Measurements from ENCODE around the gene GLOD4.

Gene GLOD4

GRCh38 chr17:802901-803881 is 21.1 kb upstream of the GLOD4 start:
- H3K9ac ChIP-seq (ENCODE audit: low read length in 5 of 5) = no peak overlapping the region
- peaks cover 0 to 7% (median 0%) of the 10 kb centered on the region in 5 donors for H3K36me3 ChIP-seq (ENCODE audit: control insufficient read depth in 5 of 5, insufficient read depth in 5 of 5, low read length in 5 of 5)
- no peak overlapping the region for H3K4me3 ChIP-seq (ENCODE audit: low read depth in 1 of 5, low read length in 5 of 5)

GRCh38 chr17:802481-802880 is 20.4 kb upstream of the GLOD4 start:
- Histone ChIP-seq H3K27me3 (ENCODE audit: control insufficient read depth in 5 of 5, insufficient read depth in 4 of 5, low read length in 5 of 5) (peaks cover 0 to 4% (median 0%) of the 10 kb centered on the region in 5 donors), H3K9ac (ENCODE audit: low read length in 5 of 5) (no peak overlapping the region), H3K36me3 (ENCODE audit: control insufficient read depth in 5 of 5, insufficient read depth in 5 of 5, low read length in 5 of 5) (peaks cover 0 to 7% (median 0%) of the 10 kb centered on the region in 5 donors)

More at GRCh38 chr17:802901-803881, 21.1 kb upstream of the GLOD4 start:
- H3K27ac ChIP-seq (ENCODE audit: low read depth, low read length) = no peak overlapping the region
- no peaks in the 10 kb centered on the region for H3K9me3 ChIP-seq (ENCODE audit: control insufficient read depth in 5 of 5, low read length in 5 of 5)
- H3K27me3 ChIP-seq (ENCODE audit: control insufficient read depth in 5 of 5, insufficient read depth in 4 of 5, low read length in 5 of 5) = peaks cover 0 to 4% (median 0%) of the 10 kb centered on the region in 5 donors
- H3K4me1 ChIP-seq (ENCODE audit: control insufficient read depth in 5 of 5, insufficient read depth in 5 of 5, low read length in 5 of 5) = peaks cover 0 to 7% (median 2%) of the 10 kb centered on the region in 5 donors

GRCh38 chr17:801660-802059 is 19.6 kb upstream of the GLOD4 start:
- Histone ChIP-seq H3K9ac (ENCODE audit: low read length in 5 of 5) (no peak overlapping the region), H3K27me3 (ENCODE audit: control insufficient read depth in 5 of 5, insufficient read depth in 4 of 5, low read length in 5 of 5) (peaks cover 0 to 8% (median 0%) of the 10 kb centered on the region in 5 donors), H3K9me3 (ENCODE audit: control insufficient read depth in 5 of 5, low read length in 5 of 5) (no peaks in the 10 kb centered on the region), H3K27ac (ENCODE audit: low read depth, low read length) (no peak overlapping the region), H3K4me3 (ENCODE audit: low read depth in 1 of 5, low read length in 5 of 5) (no peak overlapping the region), H3K36me3 (ENCODE audit: control insufficient read depth in 5 of 5, insufficient read depth in 5 of 5, low read length in 5 of 5) (peaks cover 0 to 7% (median 0%) of the 10 kb centered on the region in 5 donors), H3K4me1 (ENCODE audit: control insufficient read depth in 5 of 5, insufficient read depth in 5 of 5, low read length in 5 of 5) (peaks cover 0 to 16% (median 2%) of the 10 kb centered on the region in 5 donors)

More at GRCh38 chr17:802481-802880, 20.4 kb upstream of the GLOD4 start:
- no peak overlapping the region for H3K4me3 ChIP-seq (ENCODE audit: low read depth in 1 of 5, low read length in 5 of 5)
- peaks cover 0 to 8% (median 2%) of the 10 kb centered on the region in 5 donors for H3K4me1 ChIP-seq (ENCODE audit: control insufficient read depth in 5 of 5, insufficient read depth in 5 of 5, low read length in 5 of 5)
- H3K27ac ChIP-seq (ENCODE audit: low read depth, low read length) = no peak overlapping the region
- no peaks in the 10 kb centered on the region for H3K9me3 ChIP-seq (ENCODE audit: control insufficient read depth in 5 of 5, low read length in 5 of 5)

DNA sequence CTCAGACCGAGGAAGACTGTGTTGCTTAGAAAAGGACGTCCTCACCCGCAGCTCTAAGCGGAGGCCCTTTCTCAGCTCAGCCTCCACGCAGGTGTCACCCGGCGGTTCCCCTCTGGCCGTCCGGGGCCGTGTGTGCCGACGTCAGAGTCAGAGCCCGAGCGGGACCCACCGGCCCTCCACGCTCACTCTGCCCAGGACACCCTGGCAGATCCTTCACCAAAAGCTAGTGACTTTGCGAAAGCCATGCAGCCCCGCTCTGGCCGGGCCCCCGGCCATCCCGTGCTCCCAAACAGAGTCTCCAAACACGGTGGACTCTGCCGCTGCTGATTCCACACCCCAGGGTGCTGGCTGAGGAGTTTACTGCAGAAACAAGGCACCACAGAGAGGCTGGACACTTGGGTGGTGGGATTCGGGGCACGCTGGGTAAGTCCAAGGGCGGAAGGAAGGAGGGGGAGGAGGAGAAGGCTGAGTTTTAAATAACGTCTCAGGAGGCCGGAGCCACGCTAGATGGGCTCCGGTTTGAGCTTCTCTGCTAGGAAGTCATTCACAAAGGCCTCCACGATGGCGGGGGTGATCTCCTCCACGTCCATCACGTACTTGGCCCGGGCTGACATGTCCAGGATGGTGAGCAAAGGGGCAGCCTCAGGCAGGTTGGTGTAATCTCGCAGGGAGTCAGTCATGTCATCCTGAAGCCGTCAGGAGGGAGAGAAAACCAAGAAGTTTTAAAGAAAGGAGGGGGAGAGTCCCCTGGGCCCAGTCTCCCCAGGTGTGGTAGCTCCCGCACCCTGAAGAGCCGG is 18.6 kb upstream of the GLOD4 start:
- H3K4me1 ChIP-seq (ENCODE audit: control insufficient read depth in 5 of 5, insufficient read depth in 5 of 5, low read length in 5 of 5) = peaks cover 0 to 23% (median 2%) of the 10 kb centered on the region in 5 donors
- peaks cover 0 to 7% (median 0%) of the 10 kb centered on the region in 5 donors for H3K36me3 ChIP-seq (ENCODE audit: control insufficient read depth in 5 of 5, insufficient read depth in 5 of 5, low read length in 5 of 5)
- H3K27ac ChIP-seq (ENCODE audit: low read depth, low read length) = no peak overlapping the region
- H3K27me3 ChIP-seq (ENCODE audit: control insufficient read depth in 5 of 5, insufficient read depth in 4 of 5, low read length in 5 of 5) = peaks cover 0 to 8% (median 0%) of the 10 kb centered on the region in 5 donors
- no peak overlapping the region for H3K9ac ChIP-seq (ENCODE audit: low read length in 5 of 5)
- no peak overlapping the region for H3K4me3 ChIP-seq (ENCODE audit: low read depth in 1 of 5, low read length in 5 of 5)
- H3K9me3 ChIP-seq (ENCODE audit: control insufficient read depth in 5 of 5, low read length in 5 of 5) = no peaks in the 10 kb centered on the region

DNA sequence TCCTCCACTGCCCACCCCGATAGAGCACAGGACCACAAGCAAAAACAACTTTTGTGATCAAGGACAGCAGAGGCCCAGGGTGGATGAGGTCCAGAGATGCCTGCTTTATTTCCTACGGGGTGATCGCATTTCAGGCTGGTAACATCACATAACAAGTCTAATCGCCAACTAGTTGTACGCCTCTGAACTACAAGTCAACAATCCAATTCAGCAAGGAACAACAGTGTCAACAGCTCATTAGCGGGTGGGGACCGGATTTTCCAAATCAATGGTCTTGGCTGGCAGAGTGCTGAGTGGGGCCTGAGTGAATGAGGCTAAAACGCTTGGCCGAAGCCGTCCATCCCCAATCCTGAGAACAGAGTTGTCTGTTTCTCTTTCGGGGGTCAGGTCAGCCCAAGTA is 17.2 kb upstream of the GLOD4 start:
- peaks cover 0 to 8% (median 0%) of the 10 kb centered on the region in 5 donors for H3K27me3 ChIP-seq (ENCODE audit: control insufficient read depth in 5 of 5, insufficient read depth in 4 of 5, low read length in 5 of 5)
- no peak overlapping the region for H3K27ac ChIP-seq (ENCODE audit: low read depth, low read length)
- no peak overlapping the region for H3K4me3 ChIP-seq (ENCODE audit: low read depth in 1 of 5, low read length in 5 of 5)
- H3K4me1 ChIP-seq (ENCODE audit: control insufficient read depth in 5 of 5, insufficient read depth in 5 of 5, low read length in 5 of 5) = peaks cover 6 to 37% (median 12%) of the 10 kb centered on the region in 5 donors
- H3K9ac ChIP-seq (ENCODE audit: low read length in 5 of 5) = no peak overlapping the region
- peaks cover 0 to 7% (median 0%) of the 10 kb centered on the region in 5 donors for H3K36me3 ChIP-seq (ENCODE audit: control insufficient read depth in 5 of 5, insufficient read depth in 5 of 5, low read length in 5 of 5)
- H3K9me3 ChIP-seq (ENCODE audit: control insufficient read depth in 5 of 5, low read length in 5 of 5) = no peaks in the 10 kb centered on the region

DNA sequence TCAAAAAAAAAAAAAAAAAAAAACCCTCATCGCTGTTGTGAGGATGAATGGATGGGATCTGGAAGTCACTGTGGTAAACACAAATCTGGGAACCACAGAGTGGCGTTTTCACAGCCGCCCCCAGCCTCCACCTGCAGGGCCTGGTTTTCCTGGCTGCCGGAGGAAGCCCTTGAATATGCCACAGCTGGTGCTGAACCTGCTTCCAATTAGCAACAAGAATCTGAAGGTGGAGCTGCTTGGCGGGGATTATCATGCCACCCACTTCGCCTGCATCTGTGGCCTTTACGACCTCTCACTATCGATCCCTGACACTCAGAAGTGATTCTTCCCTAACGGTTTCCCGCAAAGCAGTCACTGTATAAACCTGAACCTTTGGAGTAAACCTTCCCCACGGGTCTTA is 16.2 kb upstream of the GLOD4 start:
- no peak overlapping the region for H3K9ac ChIP-seq (ENCODE audit: low read length in 5 of 5)
- no peak overlapping the region for H3K27ac ChIP-seq (ENCODE audit: low read depth, low read length)
- no peak overlapping the region for H3K4me3 ChIP-seq (ENCODE audit: low read depth in 1 of 5, low read length in 5 of 5)
- H3K4me1 ChIP-seq (ENCODE audit: control insufficient read depth in 5 of 5, insufficient read depth in 5 of 5, low read length in 5 of 5) = peaks cover 6 to 37% (median 12%) of the 10 kb centered on the region in 5 donors
- peaks cover 0 to 2% (median 0%) of the 10 kb centered on the region in 5 donors for H3K36me3 ChIP-seq (ENCODE audit: control insufficient read depth in 5 of 5, insufficient read depth in 5 of 5, low read length in 5 of 5)
- H3K9me3 ChIP-seq (ENCODE audit: control insufficient read depth in 5 of 5, low read length in 5 of 5) = no peaks in the 10 kb centered on the region
- H3K27me3 ChIP-seq (ENCODE audit: control insufficient read depth in 5 of 5, insufficient read depth in 4 of 5, low read length in 5 of 5) = peaks cover 0 to 8% (median 0%) of the 10 kb centered on the region in 5 donors

DNA sequence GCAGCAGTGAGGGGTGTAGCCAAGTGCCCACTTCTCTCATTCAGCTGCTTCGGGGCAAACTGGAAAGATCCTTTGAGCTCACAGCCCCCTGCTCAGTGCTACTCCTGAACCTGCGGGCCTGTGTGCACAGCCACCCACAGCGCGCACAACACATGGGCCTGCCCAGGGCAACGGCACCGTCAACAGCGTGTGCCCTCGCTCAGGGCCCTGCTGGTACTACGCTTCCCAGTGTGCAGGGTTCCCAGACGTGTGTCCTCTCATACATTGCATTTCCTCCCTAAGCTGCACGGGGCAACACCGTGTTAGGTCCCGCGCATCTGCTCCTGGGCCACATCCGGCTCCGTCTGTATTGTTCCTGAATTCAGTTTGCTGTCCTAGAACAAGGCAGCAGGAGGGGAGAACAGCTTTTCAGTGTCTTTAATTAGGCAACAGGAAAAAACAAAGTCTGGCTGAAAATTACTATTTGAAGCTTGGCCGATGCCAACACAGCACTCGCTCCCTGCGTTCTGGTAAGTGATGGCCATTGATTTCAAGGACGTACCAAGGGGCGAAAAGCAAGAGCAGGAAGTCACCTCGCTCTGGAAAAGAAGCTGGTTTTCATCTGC is 15.3 kb upstream of the GLOD4 start:
- Histone ChIP-seq H3K4me3 (ENCODE audit: low read depth in 1 of 5, low read length in 5 of 5) (peak overlapping the region in 1 of 5 donors; percentile 16), H3K27me3 (ENCODE audit: control insufficient read depth in 5 of 5, insufficient read depth in 4 of 5, low read length in 5 of 5) (peaks cover 0 to 8% (median 0%) of the 10 kb centered on the region in 5 donors), H3K4me1 (ENCODE audit: control insufficient read depth in 5 of 5, insufficient read depth in 5 of 5, low read length in 5 of 5) (peaks cover 6 to 37% (median 12%) of the 10 kb centered on the region in 5 donors), H3K9me3 (ENCODE audit: control insufficient read depth in 5 of 5, low read length in 5 of 5) (no peaks in the 10 kb centered on the region), H3K9ac (ENCODE audit: low read length in 5 of 5) (no peak overlapping the region), H3K36me3 (ENCODE audit: control insufficient read depth in 5 of 5, insufficient read depth in 5 of 5, low read length in 5 of 5) (peaks cover 0 to 8% (median 5%) of the 10 kb centered on the region in 5 donors), H3K27ac (ENCODE audit: low read depth, low read length) (no peak overlapping the region)

DNA sequence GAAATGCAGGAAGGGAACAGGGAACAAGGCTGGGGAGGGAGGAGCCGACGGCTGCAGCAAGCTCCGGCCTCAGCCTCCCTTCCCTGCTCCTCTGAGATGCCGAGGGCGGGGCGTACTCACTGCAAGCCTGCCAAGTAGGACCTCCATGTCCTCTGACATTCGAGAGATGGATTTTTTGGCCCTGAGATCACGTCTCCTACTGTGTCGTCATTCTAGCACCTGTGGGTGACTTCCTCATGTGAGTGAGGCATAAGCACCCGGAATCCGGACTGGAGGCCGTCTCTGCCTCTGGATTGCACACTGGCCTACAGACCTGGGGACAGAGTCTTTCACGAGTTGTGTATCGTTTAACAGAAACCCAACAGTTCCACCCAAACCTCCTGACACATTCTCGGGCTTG is 14.5 kb upstream of the GLOD4 start:
- Histone ChIP-seq H3K9me3 (ENCODE audit: control insufficient read depth in 5 of 5, low read length in 5 of 5) (no peaks in the 10 kb centered on the region), H3K9ac (ENCODE audit: low read length in 5 of 5) (no peak overlapping the region), H3K36me3 (ENCODE audit: control insufficient read depth in 5 of 5, insufficient read depth in 5 of 5, low read length in 5 of 5) (peaks cover 0 to 15% (median 12%) of the 10 kb centered on the region in 5 donors), H3K4me1 (ENCODE audit: control insufficient read depth in 5 of 5, insufficient read depth in 5 of 5, low read length in 5 of 5) (peaks cover 6 to 37% (median 12%) of the 10 kb centered on the region in 5 donors), H3K4me3 (ENCODE audit: low read depth in 1 of 5, low read length in 5 of 5) (peak overlapping the region in 2 of 5 donors; percentile 0 to 11), H3K27me3 (ENCODE audit: control insufficient read depth in 5 of 5, insufficient read depth in 4 of 5, low read length in 5 of 5) (peaks cover 0 to 8% (median 0%) of the 10 kb centered on the region in 5 donors), H3K27ac (ENCODE audit: low read depth, low read length) (no peak overlapping the region)

- Histone ChIP-seq H3K27ac (ENCODE audit: low read depth, low read length) (no peak overlapping the region), H3K27me3 (ENCODE audit: control insufficient read depth in 5 of 5, insufficient read depth in 4 of 5, low read length in 5 of 5) (peaks cover 0 to 8% (median 0%) of the 10 kb centered on the region in 5 donors), H3K36me3 (ENCODE audit: control insufficient read depth in 5 of 5, insufficient read depth in 5 of 5, low read length in 5 of 5) (peaks cover 0 to 21% (median 18%) of the 10 kb centered on the region in 5 donors), H3K4me3 (ENCODE audit: low read depth in 1 of 5, low read length in 5 of 5) (no peak overlapping the region), H3K4me1 (ENCODE audit: control insufficient read depth in 5 of 5, insufficient read depth in 5 of 5, low read length in 5 of 5) (peaks cover 6 to 37% (median 12%) of the 10 kb centered on the region in 5 donors), H3K9me3 (ENCODE audit: control insufficient read depth in 5 of 5, low read length in 5 of 5) (no peaks in the 10 kb centered on the region), H3K9ac (ENCODE audit: low read length in 5 of 5) (no peak overlapping the region)
Observed at GRCh38 chr17:795721-796120, 13.6 kb upstream of the GLOD4 start.
